Right lobe of liver (tissue), 4 donors: Measurements from ENCODE around the gene IQSEC1.

Experiments
- POLR2A ChIP-seq: fragments of 450-650 bp; IDR thresholded peaks from one replicate; pipeline ENCODE4 v1.6.1; 2017; ENCODE audit warnings: antibody characterized with exemption, mild to moderate bottlenecking
- TF ChIP-seq, protein P1 (sequence below), 4 donors: fragments of 200-600 bp in 3 of 4; fragments of 450-650 bp in 1 of 4; IDR thresholded peaks; one replicate each; pipeline versions ENCODE4 v1.5.1 to v1.8.0; 2016 to 2022; ENCODE audit warnings: antibody characterized with exemption in 4 of 4, mild to moderate bottlenecking in 2 of 4
- donor health status: DM: no; HTN: no; CAD: no.
- donor health status: DM: no; HTN: no; CAD: no.
- donor health status: DM: no; HTN: yes; CAD: no.

DNA sequence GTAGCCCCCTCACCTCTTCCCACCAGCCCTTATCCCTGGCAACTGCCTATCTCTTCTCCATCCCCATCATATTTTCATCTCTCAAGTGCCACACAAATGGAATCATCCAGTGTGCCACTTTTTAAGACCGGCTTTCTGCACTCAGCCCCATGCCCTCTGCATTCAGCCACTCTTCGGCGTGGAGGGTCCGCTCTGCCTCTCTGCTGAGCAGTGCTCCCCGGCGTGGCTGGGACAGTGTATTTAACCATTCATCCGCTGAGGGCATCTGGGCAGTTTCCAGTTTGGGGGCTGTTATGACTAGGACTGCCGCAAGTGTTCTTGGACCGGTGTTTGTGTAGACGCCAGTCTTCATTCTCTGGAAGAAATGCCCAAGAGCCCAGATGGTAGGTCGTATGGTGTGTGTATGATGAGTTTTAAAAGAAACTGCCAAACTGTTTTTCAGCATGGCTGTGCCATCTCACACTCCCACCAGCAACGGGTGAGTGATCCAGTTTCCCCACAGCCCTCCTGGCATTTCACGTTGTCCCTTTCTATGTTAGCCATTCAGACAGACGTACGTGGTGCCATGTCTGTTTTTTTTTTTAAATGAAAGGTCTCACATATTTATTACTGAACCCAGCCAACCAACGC is 20.9 kb downstream of the IQSEC1 start:
- TF ChIP-seq, protein P1, sequence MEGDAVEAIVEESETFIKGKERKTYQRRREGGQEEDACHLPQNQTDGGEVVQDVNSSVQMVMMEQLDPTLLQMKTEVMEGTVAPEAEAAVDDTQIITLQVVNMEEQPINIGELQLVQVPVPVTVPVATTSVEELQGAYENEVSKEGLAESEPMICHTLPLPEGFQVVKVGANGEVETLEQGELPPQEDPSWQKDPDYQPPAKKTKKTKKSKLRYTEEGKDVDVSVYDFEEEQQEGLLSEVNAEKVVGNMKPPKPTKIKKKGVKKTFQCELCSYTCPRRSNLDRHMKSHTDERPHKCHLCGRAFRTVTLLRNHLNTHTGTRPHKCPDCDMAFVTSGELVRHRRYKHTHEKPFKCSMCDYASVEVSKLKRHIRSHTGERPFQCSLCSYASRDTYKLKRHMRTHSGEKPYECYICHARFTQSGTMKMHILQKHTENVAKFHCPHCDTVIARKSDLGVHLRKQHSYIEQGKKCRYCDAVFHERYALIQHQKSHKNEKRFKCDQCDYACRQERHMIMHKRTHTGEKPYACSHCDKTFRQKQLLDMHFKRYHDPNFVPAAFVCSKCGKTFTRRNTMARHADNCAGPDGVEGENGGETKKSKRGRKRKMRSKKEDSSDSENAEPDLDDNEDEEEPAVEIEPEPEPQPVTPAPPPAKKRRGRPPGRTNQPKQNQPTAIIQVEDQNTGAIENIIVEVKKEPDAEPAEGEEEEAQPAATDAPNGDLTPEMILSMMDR (IDR thresholded peaks at IDR 0.05), result no peak
- TF ChIP-seq POLR2A, result no peak
